Thoracic aorta (tissue), 2 donors: Measurements from ENCODE around the gene KSR1. TPM values are rescaled to one million over a fixed set of nuclear protein-coding genes. Genes with fewer than 3 reads are reported as not detected.
"Not testable (repeated sequence)": the region's sequence is repeated elsewhere in the genome, so short reads cannot be mapped to it uniquely, and the experiment has no call there.

Source experiments
- ATAC-seq: fragments of 150-250 bp; one replicate; pipeline ENCODE4 v1.8.0; 2017; ENCODE audit warnings: low read depth; ENCODE audit not compliant: insufficient number of reproducible peaks, low FRiP score
- DNase-seq: peaks from one replicate; pipeline ENCODE4 v3.0.0-alpha.2; 2020; ENCODE audit warnings: low spot score
- H3K27ac ChIP-seq, 2 donors: fragments of 200-600 bp; sonication (generic); 1 replicate in 1 of 2; 2 replicates in 1 of 2; pipeline ENCODE4 v1.5.1; 2016; ENCODE audit warnings: mild to moderate bottlenecking in 2 of 2, moderate library complexity in 2 of 2
- H3K27me3 ChIP-seq: fragments of 200-600 bp; sonication (generic); replicated peaks from 2 replicates; pipeline ENCODE4 v1.6.0; 2016; ENCODE audit warnings: mild to moderate bottlenecking; ENCODE audit not compliant: insufficient read depth
- H3K36me3 ChIP-seq: fragments of 200-600 bp; sonication (generic); one replicate; pipeline ENCODE4 v1.5.1; 2016
- H3K4me1 ChIP-seq, 2 donors: fragments of 200-600 bp; sonication (generic); 1 replicate in 1 of 2; 2 replicates in 1 of 2; pipeline versions ENCODE4 v1.5.1 to v1.6.0; 2016; ENCODE audit warnings: low read depth in 2 of 2, mild to moderate bottlenecking in 1 of 2; ENCODE audit not compliant: control insufficient read depth in 1 of 2
- H3K4me3 ChIP-seq: fragments of 200-600 bp; sonication (generic); 2 replicates; pipeline ENCODE4 v1.5.1; 2016; ENCODE audit warnings: mild to moderate bottlenecking
- H3K9me3 ChIP-seq: fragments of 200-600 bp; sonication (generic); 2 replicates; pipeline ENCODE4 v1.5.1; 2016
- CTCF ChIP-seq: fragments of 200-600 bp; sonication (generic); IDR thresholded peaks from one replicate; pipeline ENCODE4 v1.5.1; 2019; ENCODE audit warnings: antibody characterized with exemption
- total RNA-seq, 2 donors: library from RNA; depleted of rRNA; stranded (reverse); fragments of >200 nt; gene quantifications; one replicate each; pipeline versions ENCODE4 v1.1.0 to v1.2.3, GENCODE V29; 2016

Gene KSR1
- total RNA-seq, 2 donors from 2014 or later = 17.6 to 46.0 TPM

- DNase-seq (no peak), ATAC-seq (no peak)
- H3K27ac ChIP-seq = no peak overlapping the region
- no peaks in the 10 kb centered on the region for H3K36me3 ChIP-seq
- H3K27me3 ChIP-seq = no peaks in the 10 kb centered on the region
- no peaks in the 10 kb centered on the region for H3K4me1 ChIP-seq
- no peak for TF ChIP-seq CTCF
- no peaks in the 10 kb centered on the region for H3K9me3 ChIP-seq
- H3K4me3 ChIP-seq = no peak overlapping the region
Measured at GRCh38 chr17:27428781-27429505, 27.3 kb upstream of the KSR1 start.

GRCh38 chr17:27429666-27430382 lies 26.4 kb upstream of the KSR1 start:
- H3K9me3 ChIP-seq = no peaks in the 10 kb centered on the region
- H3K4me1 ChIP-seq = no peaks in the 10 kb centered on the region
- no peak overlapping the region for H3K4me3 ChIP-seq
- no peaks in the 10 kb centered on the region for H3K27me3 ChIP-seq
- DNase-seq (no peak), ATAC-seq (no peak)
- TF ChIP-seq CTCF = no peak
- H3K27ac ChIP-seq = no peak overlapping the region
- H3K36me3 ChIP-seq = no peaks in the 10 kb centered on the region

GRCh38 chr17:27430383-27430840 lies 25.8 kb upstream of the KSR1 start:
- Histone ChIP-seq H3K36me3 (no peaks in the 10 kb centered on the region), H3K4me1 (no peaks in the 10 kb centered on the region), H3K4me3 (no peak overlapping the region), H3K9me3 (no peaks in the 10 kb centered on the region), H3K27ac (no peak overlapping the region), H3K27me3 (no peaks in the 10 kb centered on the region)
- no peak for DNase-seq
- TF ChIP-seq CTCF = no peak
- no peak for ATAC-seq

- Histone ChIP-seq H3K27ac (no peak overlapping the region), H3K36me3 (no peaks in the 10 kb centered on the region), H3K4me3 (no peak overlapping the region), H3K9me3 (no peaks in the 10 kb centered on the region), H3K27me3 (no peaks in the 10 kb centered on the region), H3K4me1 (no peaks in the 10 kb centered on the region)
- ATAC-seq (no peak), DNase-seq (no peak)
- peak; percentile 47 for TF ChIP-seq CTCF
Measured at GRCh38 chr17:27430882-27431491, 25.3 kb upstream of the KSR1 start.

- DNase-seq (no peak), ATAC-seq (no peak)
- Histone ChIP-seq H3K4me1 (no peaks in the 10 kb centered on the region), H3K9me3 (no peaks in the 10 kb centered on the region), H3K4me3 (no peak overlapping the region), H3K36me3 (no peaks in the 10 kb centered on the region), H3K27ac (no peak overlapping the region), H3K27me3 (no peaks in the 10 kb centered on the region)
- no peak for TF ChIP-seq CTCF
Measured at GRCh38 chr17:27433521-27433920, 22.7 kb upstream of the KSR1 start.

- not testable (repeated sequence) for H3K9me3 ChIP-seq, H3K4me3 ChIP-seq, H3K36me3 ChIP-seq, H3K27ac ChIP-seq, H3K27me3 ChIP-seq, DNase-seq, ATAC-seq, H3K4me1 ChIP-seq
Measured at GRCh38 chr17:27435431-27436070, 20.7 kb upstream of the KSR1 start.
